NB4 (cell line): ENCODE results near the gene SNRK.

ENCODE experiments used
- DNase-seq: peaks from one replicate; pipeline ENCODE4 v3.0.0; 2010; ENCODE audit warnings: low read depth
- H3K4me3 ChIP-seq: one replicate; pipeline ENCODE4 v1.5.1; 2011; ENCODE audit warnings: mild to moderate bottlenecking, low read depth, low read length, moderate library complexity
- MYC ChIP-seq: IDR thresholded peaks from 2 replicates; pipeline ENCODE4 v1.6.1; 2011; ENCODE audit warnings: low read depth, low read length
- POLR2A ChIP-seq: IDR thresholded peaks from 2 replicates; pipeline ENCODE4 v1.6.1; 2011; ENCODE audit warnings: mild to moderate bottlenecking; ENCODE audit not compliant: insufficient read length; ENCODE audit errors: extremely low read depth
- TF ChIP-seq, protein P1 (sequence below): IDR thresholded peaks from one replicate; pipeline ENCODE4 v1.5.1; 2012; ENCODE audit warnings: low read depth, low read length
- TF ChIP-seq, protein P2 (sequence below): IDR thresholded peaks from 2 replicates; pipeline ENCODE4 v1.6.1; 2011; ENCODE audit warnings: low read depth, low read length

SNRK gene

DNA sequence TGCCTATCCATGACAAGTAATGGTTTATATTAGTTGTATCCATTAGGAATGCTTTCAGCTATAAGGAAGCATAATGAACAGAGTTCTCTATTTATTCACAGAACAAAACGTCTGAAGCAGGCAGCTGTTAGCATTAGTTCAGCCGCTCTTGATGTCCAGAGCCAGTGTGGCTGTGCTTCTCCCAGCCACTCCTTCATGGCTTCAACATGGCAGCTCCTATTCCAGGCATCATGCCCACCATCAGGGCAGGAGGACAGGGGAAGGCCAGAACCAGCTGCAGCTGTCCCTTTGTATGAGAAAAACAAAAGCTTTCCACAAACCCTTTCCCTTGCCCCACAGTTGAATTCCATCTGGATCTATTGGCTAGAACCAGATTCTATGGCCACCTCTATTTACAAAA lies 12.9 kb upstream of the SNRK start:
- no peak for DNase-seq
- TF ChIP-seq POLR2A (no peak), MYC (no peak)
- TF ChIP-seq, protein P1, sequence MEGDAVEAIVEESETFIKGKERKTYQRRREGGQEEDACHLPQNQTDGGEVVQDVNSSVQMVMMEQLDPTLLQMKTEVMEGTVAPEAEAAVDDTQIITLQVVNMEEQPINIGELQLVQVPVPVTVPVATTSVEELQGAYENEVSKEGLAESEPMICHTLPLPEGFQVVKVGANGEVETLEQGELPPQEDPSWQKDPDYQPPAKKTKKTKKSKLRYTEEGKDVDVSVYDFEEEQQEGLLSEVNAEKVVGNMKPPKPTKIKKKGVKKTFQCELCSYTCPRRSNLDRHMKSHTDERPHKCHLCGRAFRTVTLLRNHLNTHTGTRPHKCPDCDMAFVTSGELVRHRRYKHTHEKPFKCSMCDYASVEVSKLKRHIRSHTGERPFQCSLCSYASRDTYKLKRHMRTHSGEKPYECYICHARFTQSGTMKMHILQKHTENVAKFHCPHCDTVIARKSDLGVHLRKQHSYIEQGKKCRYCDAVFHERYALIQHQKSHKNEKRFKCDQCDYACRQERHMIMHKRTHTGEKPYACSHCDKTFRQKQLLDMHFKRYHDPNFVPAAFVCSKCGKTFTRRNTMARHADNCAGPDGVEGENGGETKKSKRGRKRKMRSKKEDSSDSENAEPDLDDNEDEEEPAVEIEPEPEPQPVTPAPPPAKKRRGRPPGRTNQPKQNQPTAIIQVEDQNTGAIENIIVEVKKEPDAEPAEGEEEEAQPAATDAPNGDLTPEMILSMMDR = no peak
- TF ChIP-seq, protein P2, sequence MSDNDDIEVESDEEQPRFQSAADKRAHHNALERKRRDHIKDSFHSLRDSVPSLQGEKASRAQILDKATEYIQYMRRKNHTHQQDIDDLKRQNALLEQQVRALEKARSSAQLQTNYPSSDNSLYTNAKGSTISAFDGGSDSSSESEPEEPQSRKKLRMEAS = no peak

DNA sequence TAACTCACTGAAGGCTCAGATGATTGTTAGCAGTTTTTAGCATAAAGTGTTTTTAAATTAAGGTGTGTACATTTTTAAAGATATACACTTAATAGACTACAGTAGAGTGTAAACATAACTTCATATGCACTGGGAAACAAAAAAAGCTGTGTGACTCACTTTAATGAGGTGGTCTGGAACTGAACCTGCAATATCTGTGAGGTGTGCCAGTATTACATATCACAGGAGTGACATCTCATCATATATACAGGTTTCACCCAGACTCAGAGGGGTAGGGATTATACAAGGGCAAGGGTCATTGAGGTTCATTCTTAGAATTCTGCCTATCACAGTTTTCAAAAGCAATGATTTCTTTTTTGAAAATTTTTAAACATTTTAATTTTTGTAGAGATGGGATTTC lies 7.3 kb upstream of the SNRK start:
- TF ChIP-seq, protein P1 = no peak
- no peak for TF ChIP-seq POLR2A
- TF ChIP-seq, protein P2 = no peak
- TF ChIP-seq MYC = no peak

More for the DNA sequence above, 12.9 kb upstream of the SNRK start:
- H3K4me3 ChIP-seq = no peak overlapping the region

DNA sequence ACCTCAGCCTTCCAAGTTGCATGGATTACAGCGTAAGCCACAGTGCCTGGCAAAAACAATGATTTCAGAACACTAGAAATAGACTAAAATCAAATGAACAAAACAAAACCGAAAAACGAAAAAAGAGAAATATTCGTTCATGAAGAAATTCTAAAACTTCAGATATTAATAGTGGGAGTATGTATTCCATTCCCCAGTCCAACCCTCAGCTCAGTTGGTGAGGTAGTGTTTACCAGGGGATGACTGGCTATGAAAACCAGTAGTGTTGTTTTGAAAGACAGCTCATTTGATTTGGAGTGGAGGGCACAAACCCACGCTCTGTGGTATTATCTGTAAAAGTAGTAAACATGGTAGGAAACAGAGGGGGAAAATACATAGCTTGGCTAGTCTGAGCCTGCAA lies 6.8 kb upstream of the SNRK start:
- H3K4me3 ChIP-seq = no peak overlapping the region
- DNase-seq = no peak
- TF ChIP-seq, protein P1 = no peak
- no peak for TF ChIP-seq MYC
- TF ChIP-seq, protein P2 = no peak
- TF ChIP-seq POLR2A = no peak

More for the DNA sequence above, 7.3 kb upstream of the SNRK start:
- no peak for DNase-seq
- H3K4me3 ChIP-seq = no peak overlapping the region

DNA sequence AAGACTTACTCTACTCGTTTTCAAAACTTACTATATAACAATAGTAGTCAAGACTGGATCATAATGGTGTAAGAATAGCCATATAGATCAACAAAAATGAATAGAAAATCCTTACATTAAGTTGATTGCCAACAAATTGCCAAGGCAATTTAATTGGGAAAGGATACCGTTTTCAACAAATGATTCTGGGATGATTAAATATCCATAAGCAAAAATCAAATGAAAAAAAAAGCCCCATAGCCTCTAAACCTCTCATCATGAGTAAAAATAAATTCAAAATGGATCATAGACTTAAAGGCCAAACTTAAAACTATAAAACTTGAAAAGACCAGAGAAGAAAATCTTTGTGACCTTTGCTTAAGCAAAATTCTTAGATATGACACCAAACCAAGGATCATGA lies 5.3 kb upstream of the SNRK start:
- TF ChIP-seq MYC (no peak), POLR2A (no peak)
- TF ChIP-seq, protein P1 = no peak
- TF ChIP-seq, protein P2 = no peak
- no peak for DNase-seq
- no peak overlapping the region for H3K4me3 ChIP-seq

- no peak overlapping the region for H3K4me3 ChIP-seq
- TF ChIP-seq, protein P1 = no peak
- TF ChIP-seq MYC (no peak), POLR2A (no peak)
- TF ChIP-seq, protein P2 = no peak
- DNase-seq = no peak
These were observed 2.2 kb upstream of the SNRK start for GRCh38 chr3:43284171-43284570.

DNA sequence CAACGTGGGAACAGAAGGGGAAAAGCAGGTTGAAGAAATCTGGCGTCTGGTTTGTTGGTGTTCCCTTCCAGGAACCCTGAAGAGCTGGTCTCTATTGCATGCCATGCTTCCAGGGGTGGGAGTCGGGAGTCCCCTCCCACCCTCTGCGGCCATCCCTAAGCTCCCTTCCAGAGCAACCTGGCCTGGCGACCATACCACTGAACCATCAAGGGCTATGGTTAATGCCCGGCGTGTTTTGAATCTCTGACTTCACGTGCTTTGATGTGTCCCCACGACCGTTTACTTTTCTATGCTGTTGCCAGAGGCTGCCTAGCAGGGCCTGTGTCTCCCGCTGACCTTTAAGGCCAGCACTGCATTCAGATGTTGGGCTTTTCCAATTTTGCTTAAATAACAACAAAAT lies 696 bp upstream of the SNRK start:
- DNase-seq = no peak
- peak overlapping the region; percentile 63 for H3K4me3 ChIP-seq
- TF ChIP-seq MYC (no peak), POLR2A (no peak)
- TF ChIP-seq, protein P2 = no peak
- TF ChIP-seq, protein P1 = no peak
